Measurements from ENCODE around the gene PRR15.
"Not testable (repeated sequence)": the region's sequence is repeated elsewhere in the genome, so short reads cannot be mapped to it uniquely, and the experiment has no call there.

The PRR15 gene, protein sequence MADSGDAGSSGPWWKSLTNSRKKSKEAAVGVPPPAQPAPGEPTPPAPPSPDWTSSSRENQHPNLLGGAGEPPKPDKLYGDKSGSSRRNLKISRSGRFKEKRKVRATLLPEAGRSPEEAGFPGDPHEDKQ

GRCh38 chr7:29563590-29564495 lies at the start of gene PRR15:
Gene PRR15, plus strand, starts transcription at chr7:29563835. Its CDS starts 2,495 bp downstream, at chr7:29566330.
- no peak for DNase-seq

- no peak for DNase-seq
Observed at GRCh38 chr7:29516491-29516890, 47.1 kb upstream of the PRR15 start.

- no peak for DNase-seq
Observed at GRCh38 chr7:29518616-29519015, 45.0 kb upstream of the PRR15 start.

DNA sequence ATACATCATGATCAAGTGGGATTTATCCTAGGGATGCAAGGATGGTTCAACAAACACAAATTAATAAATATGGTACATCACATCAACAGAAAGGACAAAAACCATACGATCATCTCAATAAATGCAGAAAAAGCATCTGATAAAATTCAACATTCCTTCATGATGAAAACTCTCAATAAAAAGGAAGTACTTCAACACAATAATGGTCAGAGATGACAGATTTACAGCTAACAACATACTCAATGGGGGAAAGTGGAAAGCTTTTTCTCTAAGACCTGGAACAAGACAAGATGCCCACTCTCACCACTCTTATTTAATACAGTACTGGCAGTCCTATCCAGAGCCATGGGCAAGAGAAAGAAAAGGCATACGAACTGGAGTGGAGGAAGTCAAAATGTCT lies 39.9 kb upstream of the PRR15 start:
- DNase-seq = no peak

DNA sequence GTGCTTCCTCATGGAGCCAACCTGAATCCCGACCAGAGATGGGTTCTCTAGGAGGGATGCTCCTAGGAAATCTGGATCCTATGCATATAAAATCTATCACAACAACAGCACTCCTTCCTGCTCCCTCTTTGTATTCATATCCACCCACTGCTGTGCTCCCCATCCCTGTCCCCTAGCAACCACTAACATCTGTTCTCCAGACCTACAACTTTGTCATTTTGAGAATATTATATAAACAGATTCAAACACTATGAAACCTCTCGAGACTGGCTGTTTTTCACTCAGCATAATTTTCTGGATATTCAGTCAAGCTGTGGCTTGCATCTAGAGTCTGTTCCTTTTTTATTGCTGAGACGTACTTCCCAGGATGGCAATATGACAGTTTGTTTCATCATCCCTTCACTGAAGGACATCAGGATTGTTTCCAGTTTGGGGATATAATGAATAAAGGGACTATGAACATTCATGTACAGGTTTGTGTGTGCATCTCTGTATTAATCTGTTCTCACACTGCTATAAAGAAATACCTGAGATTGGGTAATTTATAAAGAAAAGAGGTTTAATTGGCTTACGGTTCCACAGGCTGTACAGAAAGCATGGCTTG lies 36.0 kb upstream of the PRR15 start:
- DNase-seq = no peak

GRCh38 chr7:29528526-29528925 lies 35.1 kb upstream of the PRR15 start:
- not testable (repeated sequence) for DNase-seq

- DNase-seq = no peak
Observed at GRCh38 chr7:29538389-29538788, 25.2 kb upstream of the PRR15 start.

DNA sequence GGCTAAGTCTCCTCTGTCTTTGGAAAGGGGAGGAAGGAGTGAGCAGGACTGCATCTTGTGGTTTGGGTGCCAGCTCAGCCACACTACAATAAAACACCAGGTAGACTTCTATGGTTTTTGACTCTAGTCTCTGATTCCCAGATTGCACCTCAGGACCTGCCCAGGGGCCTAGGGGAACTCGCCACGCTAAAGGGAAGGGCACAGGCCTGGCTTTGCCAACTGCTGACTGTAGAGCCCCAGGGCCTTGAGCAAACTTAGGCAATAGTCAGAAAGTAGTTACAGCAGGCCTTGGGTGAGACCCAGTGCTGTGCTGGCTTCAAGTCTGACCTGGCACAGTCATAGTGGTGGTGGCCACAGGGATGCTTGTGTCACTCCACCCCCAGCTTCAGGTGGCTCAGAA lies 24.2 kb upstream of the PRR15 start:
- no peak for DNase-seq

- no peak for DNase-seq
Observed at GRCh38 chr7:29547421-29547820, 16.2 kb upstream of the PRR15 start.

DNA sequence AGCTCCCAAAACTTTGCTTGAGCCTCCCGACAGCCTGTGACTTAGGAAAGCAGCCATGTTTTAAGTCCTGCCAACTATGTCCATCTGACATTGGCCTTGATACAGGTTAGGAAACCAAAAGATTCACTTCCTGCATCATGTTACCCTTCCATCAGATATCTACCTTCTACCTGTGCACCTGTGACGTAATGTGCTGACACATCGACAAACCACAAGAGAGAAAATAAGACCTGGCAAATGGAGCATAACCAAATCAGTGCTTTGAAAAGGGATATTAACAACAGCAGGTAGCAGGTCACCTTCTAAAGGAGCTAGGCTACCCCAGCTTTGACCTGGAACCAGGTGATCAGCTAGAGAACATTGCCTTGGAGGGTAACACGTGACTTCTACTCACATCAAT lies 14.8 kb upstream of the PRR15 start:
- no peak for DNase-seq

GRCh38 chr7:29552392-29552791 lies 11.2 kb upstream of the PRR15 start:
- DNase-seq = no peak

DNA sequence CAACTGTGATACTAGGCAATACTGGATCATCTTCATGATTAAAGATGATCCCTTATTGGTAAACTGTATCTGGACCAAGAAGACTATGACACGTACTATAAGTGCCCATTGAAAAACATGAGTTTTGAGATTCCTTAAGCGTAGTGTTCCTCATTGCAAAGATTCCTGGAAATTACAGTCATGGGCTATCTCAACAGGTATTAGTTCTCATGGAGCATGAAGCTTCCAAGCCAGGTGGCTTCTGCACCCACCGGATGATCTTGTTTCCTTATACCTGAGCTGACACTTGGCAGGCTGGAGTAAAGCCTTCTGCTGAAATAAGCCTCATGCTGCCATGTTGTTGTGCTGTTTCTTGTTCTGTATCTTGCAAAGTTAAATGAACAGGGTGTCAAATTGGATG lies 8.6 kb upstream of the PRR15 start:
- DNase-seq = no peak

DNA sequence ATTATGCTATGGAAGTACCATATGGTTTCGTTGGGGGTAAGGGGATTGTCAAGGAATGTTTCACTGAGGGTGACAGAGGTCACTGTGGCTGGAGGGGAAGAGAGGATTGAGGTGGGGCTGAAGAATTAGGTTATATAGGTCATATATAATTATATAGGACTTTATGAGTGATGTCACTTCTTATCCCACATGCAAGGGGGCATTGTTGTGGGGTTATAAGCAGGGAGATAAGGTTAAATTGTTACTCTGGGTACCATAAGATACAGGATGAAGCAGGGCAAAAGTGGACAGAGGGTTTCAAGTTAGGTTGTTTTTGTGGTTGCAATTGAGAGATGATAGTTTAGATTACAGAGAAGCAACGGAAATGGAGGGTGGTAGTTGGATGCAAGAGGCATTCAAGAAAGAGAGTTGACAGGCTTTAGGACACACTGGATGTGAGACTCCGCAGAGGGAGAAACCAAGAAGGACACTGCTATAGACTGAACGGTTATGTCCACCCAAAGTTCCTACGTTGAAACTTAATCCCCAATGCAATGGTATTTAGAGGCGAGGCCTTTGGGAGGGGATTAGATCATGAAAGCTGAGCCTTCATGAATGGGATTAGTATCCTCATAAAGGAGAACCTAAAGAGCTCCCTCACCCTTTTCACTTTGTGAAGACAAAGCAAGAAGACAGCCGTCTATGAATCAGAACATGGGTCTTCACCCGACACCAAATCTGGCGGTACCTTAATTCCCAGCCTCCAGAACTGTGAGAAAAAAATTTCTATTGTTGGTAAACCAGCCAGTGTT lies 7.0 kb upstream of the PRR15 start:
- no peak for DNase-seq

- no peak for DNase-seq
Observed at GRCh38 chr7:29557954-29558353, 5.7 kb upstream of the PRR15 start.

DNA sequence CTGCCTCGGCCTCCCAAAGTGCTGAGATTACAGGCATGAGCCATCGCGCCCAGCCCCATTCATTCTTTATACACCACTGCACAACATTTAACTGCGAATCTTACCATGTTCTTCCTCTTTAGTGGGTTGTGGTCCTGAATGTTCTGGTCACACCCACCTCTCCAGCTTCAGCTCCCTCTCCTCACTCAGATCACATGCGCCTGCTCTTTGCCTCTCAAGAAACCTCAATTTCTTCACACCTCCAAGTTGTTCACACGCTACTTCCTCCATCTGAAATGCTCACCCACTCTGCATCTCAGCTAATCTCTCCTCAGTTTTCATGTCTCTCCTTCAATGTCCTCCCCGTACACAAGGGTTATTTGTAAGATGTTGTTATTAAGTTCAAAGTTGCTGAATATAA lies 2.4 kb upstream of the PRR15 start:
- DNase-seq = no peak

DNA sequence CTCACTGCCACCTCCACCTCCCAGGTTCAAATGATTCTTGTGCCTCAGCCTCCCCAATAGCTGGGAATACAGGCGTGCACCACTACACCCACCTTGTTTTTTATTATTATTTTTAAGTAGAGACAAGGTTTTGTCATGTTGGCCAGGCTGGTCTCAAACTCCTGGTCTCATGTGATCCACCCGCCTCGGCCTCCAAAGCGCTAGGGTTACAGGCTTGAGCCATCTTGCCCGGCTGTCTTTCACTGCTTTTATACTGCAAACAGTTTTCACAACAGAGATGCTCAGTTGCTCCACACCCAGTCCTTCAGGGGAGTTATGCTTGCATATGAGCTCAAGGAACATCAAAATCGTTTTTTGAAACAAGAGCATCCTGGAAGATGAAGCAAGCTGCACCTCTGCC lies 1.3 kb upstream of the PRR15 start:
- DNase-seq = no peak

GRCh38 chr7:29564496-29565223 lies 1.0 kb downstream of the PRR15 start:
- DNase-seq = no peak

DNA sequence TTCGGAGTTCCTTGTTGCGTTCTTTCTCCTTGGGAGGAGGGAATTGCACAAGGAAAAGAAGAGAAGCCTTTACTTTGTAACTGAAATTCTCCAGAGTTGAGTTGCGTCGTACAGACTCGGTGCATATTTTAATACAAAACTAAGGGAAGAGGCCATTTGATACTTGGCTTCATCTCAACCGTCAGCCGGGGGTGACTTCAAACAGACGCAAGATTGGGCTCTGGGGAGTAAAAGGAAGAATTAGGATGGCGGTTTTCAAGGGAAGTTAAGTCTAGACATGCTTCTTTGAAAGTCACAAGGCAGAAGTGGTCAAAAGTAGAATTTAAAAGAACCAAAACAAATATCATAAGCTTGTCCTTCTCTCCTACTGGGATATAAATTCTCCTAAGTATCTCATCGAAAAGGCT lies 1.6 kb downstream of the PRR15 start:
- no peak for DNase-seq

DNA sequence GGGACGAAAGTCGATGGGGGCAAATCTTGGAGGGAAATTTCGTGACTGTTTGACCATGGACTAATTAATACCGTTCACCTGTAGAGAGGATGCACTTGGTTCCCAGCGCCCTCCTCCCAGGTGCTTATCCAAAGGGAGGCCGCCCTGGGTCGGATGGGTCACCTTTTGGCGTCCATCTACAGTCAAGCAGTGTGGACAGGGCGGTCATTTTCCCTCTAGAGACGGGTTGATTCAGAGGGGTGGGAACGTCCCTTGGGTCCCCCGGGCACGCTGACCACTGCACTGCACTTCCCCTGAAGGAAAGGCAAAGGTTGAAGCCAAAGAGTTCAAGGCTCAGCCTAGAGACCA lies 2.0 kb downstream of the PRR15 start:
- no peak for DNase-seq

DNA sequence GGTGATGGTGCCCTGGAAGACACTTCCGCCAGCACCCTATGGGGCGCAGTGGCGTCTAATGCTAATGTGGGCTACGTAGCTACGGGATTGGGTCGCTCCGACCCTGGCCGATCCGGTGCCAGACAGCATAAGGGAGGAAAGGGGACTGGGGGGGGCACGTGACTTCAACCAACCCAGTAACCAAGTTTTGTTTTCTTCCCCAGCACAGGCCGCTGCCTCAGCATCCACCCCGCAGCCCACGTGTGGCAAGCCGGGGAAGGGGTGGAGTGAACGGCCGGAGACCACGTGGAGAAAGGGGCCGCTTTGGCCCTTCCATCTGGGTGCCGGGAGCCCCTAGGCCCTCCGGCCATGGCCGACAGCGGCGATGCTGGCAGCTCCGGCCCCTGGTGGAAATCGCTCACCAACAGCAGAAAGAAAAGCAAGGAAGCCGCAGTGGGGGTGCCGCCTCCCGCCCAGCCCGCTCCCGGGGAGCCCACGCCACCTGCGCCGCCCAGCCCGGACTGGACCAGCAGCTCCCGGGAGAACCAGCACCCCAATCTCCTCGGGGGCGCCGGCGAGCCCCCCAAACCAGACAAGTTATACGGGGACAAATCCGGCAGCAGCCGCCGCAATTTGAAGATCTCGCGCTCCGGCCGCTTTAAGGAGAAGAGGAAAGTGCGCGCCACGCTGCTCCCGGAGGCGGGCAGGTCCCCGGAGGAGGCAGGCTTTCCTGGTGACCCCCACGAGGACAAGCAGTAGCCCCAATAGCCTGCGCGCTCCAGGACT lies 2.5 kb downstream of the PRR15 start:
- no peak for DNase-seq

GRCh38 chr7:29567174-29567573 lies 3.5 kb downstream of the PRR15 start:
- no peak for DNase-seq

DNA sequence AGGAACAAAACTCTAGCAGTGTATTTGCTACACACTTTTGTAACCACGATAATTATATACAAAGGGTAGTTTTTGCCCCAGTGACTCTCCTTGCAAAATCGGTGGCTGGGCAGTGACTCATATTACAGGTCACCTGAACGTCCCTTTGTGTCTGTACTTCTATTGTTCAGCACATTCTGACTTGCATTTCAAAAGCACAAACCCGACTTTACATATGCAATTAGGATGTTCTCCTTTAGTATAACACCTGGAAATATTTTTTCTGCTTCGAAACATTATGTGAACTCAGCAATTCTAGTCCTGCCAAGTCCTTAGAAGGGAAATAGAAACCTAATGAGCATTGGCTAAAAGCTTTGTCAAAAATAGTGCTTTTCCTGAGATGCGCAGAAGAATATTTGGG lies 6.0 kb downstream of the PRR15 start:
- no peak for DNase-seq

Measured in GF-D8 (cell line).